HL-60 (cell line): ENCODE results near the gene TCHP.
A peak's percentile ranks its signal among the peaks of the same experiment; 100 is the strongest.

Source experiments
- DNase-seq, 2 experiments: peaks; one replicate each; pipeline ENCODE4 v3.0.0-alpha.2; 2010 to 2020; ENCODE audit warnings: low read depth in 1 of 2, low spot score in 1 of 2
- H3K27ac ChIP-seq: fragments of 250-450 bp; sonication (Bioruptor Pico); replicated peaks from 2 replicates; pipeline ENCODE4 v1.5.1; 2020; ENCODE audit warnings: mild to moderate bottlenecking, moderate library complexity
- H3K27me3 ChIP-seq: fragments of 250-450 bp; sonication (Bioruptor Pico); 2 replicates; pipeline ENCODE4 v1.5.1; 2021; ENCODE audit warnings: mild to moderate bottlenecking, moderate library complexity; ENCODE audit not compliant: insufficient read depth, poor library complexity, severe bottlenecking
- H3K4me3 ChIP-seq: replicated peaks from 2 replicates; pipeline ENCODE4 v1.5.1; 2011; ENCODE audit warnings: mild to moderate bottlenecking, control low read depth, low read length; ENCODE audit not compliant: insufficient read depth
- CTCF ChIP-seq: IDR thresholded peaks from one replicate; pipeline ENCODE4 v1.5.1; 2011; ENCODE audit warnings: low read length, control low read depth, inconsistent platforms; ENCODE audit not compliant: insufficient read depth
- GABPA ChIP-seq: IDR thresholded peaks from 2 replicates; pipeline ENCODE4 v1.6.1; 2012; ENCODE audit warnings: low read depth
- POLR2AphosphoS5 ChIP-seq: IDR thresholded peaks from 2 replicates; pipeline ENCODE4 v1.6.1; 2012; ENCODE audit warnings: low read depth
- REST ChIP-seq: IDR thresholded peaks from 2 replicates; pipeline ENCODE4 v1.6.1; 2012; ENCODE audit warnings: low read depth; ENCODE audit not compliant: insufficient replicate concordance
- SPI1 ChIP-seq: IDR thresholded peaks from 2 replicates; pipeline ENCODE4 v1.6.1; 2012; ENCODE audit warnings: low read depth, mild to moderate bottlenecking, borderline replicate concordance

Gene TCHP

GRCh38 chr12:109892748-109893147 is 7.3 kb upstream of the TCHP start:
- H3K27me3 ChIP-seq: no peaks in the 10 kb centered on the region
- TF ChIP-seq POLR2AphosphoS5 (no peak), GABPA (no peak), REST (no peak), SPI1 (no peak), CTCF (no peak)
- no peak for DNase-seq

DNA sequence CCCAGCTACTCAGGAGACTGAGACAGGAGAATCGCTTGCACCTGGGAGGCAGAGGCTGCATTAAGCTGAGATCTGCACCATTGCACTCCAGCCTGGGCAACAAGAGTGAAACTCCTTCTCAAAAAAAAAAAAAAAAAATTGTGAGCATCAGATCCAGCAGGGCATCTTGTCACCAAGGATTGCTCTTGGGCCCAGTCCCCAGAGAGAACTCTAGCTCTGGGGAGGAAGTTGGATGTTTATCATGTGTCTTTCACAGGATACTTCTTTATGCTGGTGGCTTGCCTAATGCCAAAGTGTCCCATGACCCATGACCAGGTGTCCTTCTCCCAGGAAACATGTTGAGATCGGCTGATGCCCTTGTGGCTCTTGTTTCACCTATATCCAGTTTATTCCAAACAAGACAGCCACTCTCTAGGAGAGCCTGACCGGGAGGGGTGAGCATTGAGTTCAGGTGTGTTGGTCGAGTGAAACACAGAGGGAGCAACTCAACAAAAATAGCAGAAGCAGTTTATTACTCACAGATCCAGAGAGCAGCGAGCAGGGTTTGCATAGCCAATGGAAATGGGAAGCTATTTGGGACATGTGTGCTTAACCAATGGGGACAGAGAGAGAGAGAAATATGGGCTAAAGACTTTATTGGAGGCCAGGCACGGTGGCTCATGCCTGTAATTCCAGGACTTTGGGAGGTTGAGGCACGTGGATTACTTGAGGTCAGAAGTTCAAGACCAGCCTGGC is 6.6 kb upstream of the TCHP start:
- DNase-seq: peak in 1 of 2 experiments; percentile 39
- H3K27me3 ChIP-seq: no peaks in the 10 kb centered on the region
- TF ChIP-seq SPI1 (peak; percentile 48; the same call in 1 of the 2 replicates), CTCF (no peak)
- peak overlapping the region; percentile 21; the same call in 1 of the 2 replicates for H3K27ac ChIP-seq
- no peak overlapping the region for H3K4me3 ChIP-seq

More at GRCh38 chr12:109892748-109893147, 7.3 kb upstream of the TCHP start:
- Histone ChIP-seq H3K27ac (no peak overlapping the region), H3K4me3 (no peak overlapping the region)

DNA sequence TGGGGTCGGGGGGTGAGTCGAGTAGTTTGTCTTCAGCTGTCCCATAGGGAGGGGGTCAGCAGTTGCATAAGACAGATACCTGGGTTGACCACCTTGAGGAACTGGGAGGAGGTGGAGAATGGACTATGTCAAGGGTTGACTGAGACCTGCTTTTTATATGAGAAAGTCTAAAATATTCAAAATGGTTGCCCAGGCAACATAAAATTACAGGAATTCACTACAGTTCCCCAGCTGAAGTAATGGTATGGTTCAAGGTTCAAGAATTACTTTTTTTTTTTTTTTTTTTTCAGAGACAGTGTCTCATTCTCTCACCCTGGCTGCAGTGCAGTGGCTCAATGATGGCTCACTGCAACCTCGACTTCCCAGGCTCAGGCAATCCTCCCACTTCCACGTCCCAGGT is 5.1 kb upstream of the TCHP start:
- Histone ChIP-seq H3K27me3 (no peaks in the 10 kb centered on the region), H3K4me3 (no peak overlapping the region), H3K27ac (no peak overlapping the region)
- TF ChIP-seq REST (no peak), POLR2AphosphoS5 (no peak), CTCF (no peak), SPI1 (no peak), GABPA (no peak)
- DNase-seq: no peak

GRCh38 chr12:109896188-109896587 is 3.9 kb upstream of the TCHP start:
- no peak overlapping the region for H3K27ac ChIP-seq
- DNase-seq: no peak
- H3K4me3 ChIP-seq: no peak overlapping the region
- no peak for TF ChIP-seq CTCF
- no peak for TF ChIP-seq POLR2AphosphoS5
- no peak for TF ChIP-seq GABPA
- TF ChIP-seq REST: no peak
- TF ChIP-seq SPI1: no peak
- H3K27me3 ChIP-seq: no peaks in the 10 kb centered on the region
